Erythroblast (primary cell): ENCODE data around the gene CDC14A.

ENCODE experiments used
- GATA1 ChIP-seq: IDR thresholded peaks from 2 replicates; pipeline ENCODE4 v1.6.1; 2011; ENCODE audit warnings: low read depth, mild to moderate bottlenecking, control low read depth, low read length, moderate library complexity
- POLR2A ChIP-seq: IDR thresholded peaks from 2 replicates; pipeline ENCODE4 v1.6.1; 2011; ENCODE audit warnings: mild to moderate bottlenecking, low read length

DNA sequence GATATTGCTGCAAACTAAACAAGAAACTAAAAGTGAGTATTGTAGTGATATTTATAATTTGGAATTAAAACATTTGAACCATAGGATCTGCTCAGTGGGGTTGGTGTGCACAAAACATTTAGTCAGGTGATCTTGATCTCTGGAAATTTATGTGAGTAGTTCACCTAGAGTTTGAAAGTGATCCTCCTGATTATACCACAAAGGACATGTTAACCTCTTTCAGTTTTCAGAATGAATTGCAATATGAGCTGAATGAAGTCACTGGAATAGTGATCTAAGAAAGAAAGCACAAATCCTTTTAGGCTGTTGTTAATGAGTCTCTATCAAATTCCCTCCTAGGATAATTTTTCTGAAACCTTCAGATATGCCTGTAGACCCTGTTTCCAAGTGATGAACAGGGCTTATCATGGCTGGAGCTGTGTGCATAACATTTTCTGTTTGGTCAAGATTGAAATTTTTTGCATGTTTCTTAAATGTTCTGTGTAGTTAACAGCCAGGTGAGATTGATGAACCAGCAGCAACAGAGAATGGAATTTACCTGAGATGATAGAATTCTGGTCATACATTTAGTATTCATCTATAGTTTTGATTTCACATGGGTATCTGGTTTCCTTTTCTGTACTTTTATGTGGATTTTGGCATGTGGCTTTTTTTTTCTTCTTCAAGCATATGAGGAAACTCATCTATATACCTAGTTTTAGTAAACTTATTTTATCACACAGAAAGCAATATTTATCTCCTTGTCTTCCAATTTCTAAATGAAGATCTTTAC lies 25.5 kb downstream of the CDC14A start:
- no peak for TF ChIP-seq POLR2A
- TF ChIP-seq GATA1, result no peak
